ENCODE data around the gene CCDC149. TPM values are rescaled to one million over a fixed set of nuclear protein-coding genes. Genes with fewer than 3 reads are reported as not detected.
A peak's percentile ranks its signal among the peaks of the same experiment; 100 is the strongest.

Gene CCDC149
- total and polyA plus RNA-seq, 2 of the 8 experiments (the other 6 are each of a cell fraction or from before 2014, with no cell fraction given), result 2.2 to 5.6 TPM

DNA sequence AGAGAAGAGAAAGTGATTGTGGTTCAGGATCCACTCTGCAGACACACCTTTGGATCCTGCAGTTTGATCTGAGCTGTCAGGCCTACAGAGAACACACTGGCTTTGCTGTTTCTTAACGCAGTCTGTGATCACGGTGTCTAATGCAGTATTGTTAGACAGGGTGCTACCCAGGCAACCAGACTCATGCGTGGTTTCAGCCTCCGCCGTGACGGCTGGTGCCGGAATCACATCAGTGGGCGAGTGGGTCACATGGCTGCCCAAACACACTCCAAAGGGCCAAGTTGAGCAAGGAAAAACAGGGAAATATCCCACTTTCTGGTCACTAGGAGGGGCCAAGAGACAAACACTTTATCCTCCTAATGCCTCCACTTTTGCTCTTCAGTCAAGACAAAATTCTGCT lies 27.5 kb downstream of the CCDC149 start:
- WGBS, 2 experiments (ENCODE audit: extremely low coverage in 1 of 2, insufficient coverage in 1 of 2, insufficient read length in 1 of 2, insufficient replicate concordance in 2 of 2, low coverage in 1 of 2, low lambda C conversion rate in 2 of 2, missing lambda C conversion rate in 1 of 2), result 96% methylated on average over 8 of the region's 8 CpGs; no CpG with 5 or more reads in 1 of the 2 experiments
- POLR2A ChIA-PET (ENCODE audit: partially characterized antibody), result interaction anchor here (2.2 kb wide), 1 partner anchor 26 kb away, joined by 5 read pairs; no protein-coding TSS in a partner anchor
- H3K18ac ChIP-seq (ENCODE audit: extremely low read depth, low read length), result no peak overlapping the region
- H4K8ac ChIP-seq (ENCODE audit: extremely low read depth, insufficient read depth, low read length), result peak overlapping the region; percentile 74; the same call in 1 of the 2 replicates
- H3K23ac ChIP-seq (ENCODE audit: insufficient read length), result no peak overlapping the region
- no peak overlapping the region for H3K4me2 ChIP-seq (ENCODE audit: insufficient read depth in 1 of 2, low read depth in 2 of 2, low read length in 2 of 2)
- no peak overlapping the region for H3K9ac ChIP-seq (replicated peaks in 1 of 4; ENCODE audit: extremely low read depth in 1 of 4, low read depth in 3 of 4, low read length in 3 of 4)
- no peak overlapping the region for H3K14ac ChIP-seq (ENCODE audit: insufficient read length)
- no peak overlapping the region for H4K5ac ChIP-seq (ENCODE audit: insufficient read length, low read depth, low read length)
- TF ChIP-seq RAD21 (IDR thresholded peaks at IDR 0.05 in 1 of 2, conservative IDR thresholded peaks at IDR 0.05 in 1 of 2; ENCODE audit: low read depth in 2 of 2, low read length in 2 of 2) (peak in 1 of 2 experiments; percentile 37; a peak in 2 of 4 replicates), SIRT6 (IDR thresholded peaks at IDR 0.05; ENCODE audit: low read length) (no peak), PHF8 (conservative IDR thresholded peaks at IDR 0.05; ENCODE audit: low read depth, low read length) (no peak)
- TF ChIP-seq, protein P1, sequence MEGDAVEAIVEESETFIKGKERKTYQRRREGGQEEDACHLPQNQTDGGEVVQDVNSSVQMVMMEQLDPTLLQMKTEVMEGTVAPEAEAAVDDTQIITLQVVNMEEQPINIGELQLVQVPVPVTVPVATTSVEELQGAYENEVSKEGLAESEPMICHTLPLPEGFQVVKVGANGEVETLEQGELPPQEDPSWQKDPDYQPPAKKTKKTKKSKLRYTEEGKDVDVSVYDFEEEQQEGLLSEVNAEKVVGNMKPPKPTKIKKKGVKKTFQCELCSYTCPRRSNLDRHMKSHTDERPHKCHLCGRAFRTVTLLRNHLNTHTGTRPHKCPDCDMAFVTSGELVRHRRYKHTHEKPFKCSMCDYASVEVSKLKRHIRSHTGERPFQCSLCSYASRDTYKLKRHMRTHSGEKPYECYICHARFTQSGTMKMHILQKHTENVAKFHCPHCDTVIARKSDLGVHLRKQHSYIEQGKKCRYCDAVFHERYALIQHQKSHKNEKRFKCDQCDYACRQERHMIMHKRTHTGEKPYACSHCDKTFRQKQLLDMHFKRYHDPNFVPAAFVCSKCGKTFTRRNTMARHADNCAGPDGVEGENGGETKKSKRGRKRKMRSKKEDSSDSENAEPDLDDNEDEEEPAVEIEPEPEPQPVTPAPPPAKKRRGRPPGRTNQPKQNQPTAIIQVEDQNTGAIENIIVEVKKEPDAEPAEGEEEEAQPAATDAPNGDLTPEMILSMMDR (IDR thresholded peaks at IDR 0.05; ENCODE audit: control extremely low read depth in 1 of 3, insufficient read depth in 1 of 3, low read depth in 1 of 3, low read length in 3 of 3), result peak in 1 of 3 experiments; percentile 15; a peak in 2 of 4 replicates
- no peaks in the 10 kb centered on the region for H3K27me3 ChIP-seq (replicated peaks in 1 of 4; ENCODE audit: control insufficient read depth in 3 of 4, extremely low read depth in 1 of 4, insufficient read depth in 3 of 4, low read length in 3 of 4)
- no peak overlapping the region for H2BK15ac ChIP-seq (ENCODE audit: low read length)
- no peaks in the 10 kb centered on the region for H3K9me3 ChIP-seq (ENCODE audit: insufficient read depth in 2 of 2, low read depth in 1 of 2, low read length in 1 of 2)
- H3K36me3 ChIP-seq (ENCODE audit: control insufficient read depth in 2 of 4, insufficient read depth in 4 of 4, low read length in 3 of 4), result no peaks in the 10 kb centered on the region
- no peaks in the 10 kb centered on the region for H4K20me1 ChIP-seq (replicated peaks in 1 of 2; ENCODE audit: control insufficient read depth in 1 of 2, insufficient read depth in 2 of 2, low read length in 2 of 2)
- CTCF ChIA-PET (ENCODE audit: partially characterized antibody), result interaction anchor here (1.0 to 2.8 kb wide), 8 partner anchors 13 to 361 kb away, joined by 3 to 12 read pairs (median 4); no protein-coding TSS in a partner anchor
- no peak for DNase-seq (ENCODE audit: low read depth in 1 of 2, low spot score in 2 of 2)
- H2AFZ ChIP-seq (ENCODE audit: low read length), result no peak overlapping the region
- no peak overlapping the region for H3K27ac ChIP-seq (ENCODE audit: low read depth, low read length)
- H2BK20ac ChIP-seq (ENCODE audit: low read length), result no peak overlapping the region
- H3K79me1 ChIP-seq (ENCODE audit: low read depth, low read length), result no peaks in the 10 kb centered on the region
- no peaks in the 10 kb centered on the region for H3K23me2 ChIP-seq (ENCODE audit: low read depth, low read length)
- no peak overlapping the region for H2AK5ac ChIP-seq (ENCODE audit: low read depth, low read length)
- no peaks in the 10 kb centered on the region for H3K79me2 ChIP-seq (ENCODE audit: control insufficient read depth in 1 of 2, insufficient read depth in 2 of 2, low read length in 2 of 2)
- H2BK5ac ChIP-seq (ENCODE audit: low read depth, low read length), result no peak overlapping the region
- H4K91ac ChIP-seq (replicated peaks; ENCODE audit: insufficient read length, low read length), result no peak overlapping the region
- H3K4ac ChIP-seq (replicated peaks; ENCODE audit: insufficient read length, low read depth, low read length), result no peak overlapping the region
- FAIRE-seq, result no peak
- peaks cover 0 to 4% (median 0%) of the 10 kb centered on the region in 4 experiments; a peak in 2 of 7 replicates for H3K4me1 ChIP-seq (replicated peaks in 1 of 4; ENCODE audit: control insufficient read depth in 3 of 4, insufficient read depth in 4 of 4, low read length in 3 of 4)
- no peak overlapping the region for H2BK12ac ChIP-seq (ENCODE audit: low read depth, low read length)
- H3K4me3 ChIP-seq (ENCODE audit: extremely low read depth in 1 of 4, insufficient read depth in 2 of 4, low read depth in 3 of 4, low read length in 4 of 4), result no peak overlapping the region
- no peak overlapping the region for H2BK120ac ChIP-seq (replicated peaks; ENCODE audit: low read depth, low read length)
- no peak overlapping the region for H3K56ac ChIP-seq (replicated peaks; ENCODE audit: insufficient read length, low read depth, low read length)
